ENCODE measurements around the gene USP47.
A peak's percentile ranks its signal among the peaks of the same experiment; 100 is the strongest.

USP47 gene

DNA sequence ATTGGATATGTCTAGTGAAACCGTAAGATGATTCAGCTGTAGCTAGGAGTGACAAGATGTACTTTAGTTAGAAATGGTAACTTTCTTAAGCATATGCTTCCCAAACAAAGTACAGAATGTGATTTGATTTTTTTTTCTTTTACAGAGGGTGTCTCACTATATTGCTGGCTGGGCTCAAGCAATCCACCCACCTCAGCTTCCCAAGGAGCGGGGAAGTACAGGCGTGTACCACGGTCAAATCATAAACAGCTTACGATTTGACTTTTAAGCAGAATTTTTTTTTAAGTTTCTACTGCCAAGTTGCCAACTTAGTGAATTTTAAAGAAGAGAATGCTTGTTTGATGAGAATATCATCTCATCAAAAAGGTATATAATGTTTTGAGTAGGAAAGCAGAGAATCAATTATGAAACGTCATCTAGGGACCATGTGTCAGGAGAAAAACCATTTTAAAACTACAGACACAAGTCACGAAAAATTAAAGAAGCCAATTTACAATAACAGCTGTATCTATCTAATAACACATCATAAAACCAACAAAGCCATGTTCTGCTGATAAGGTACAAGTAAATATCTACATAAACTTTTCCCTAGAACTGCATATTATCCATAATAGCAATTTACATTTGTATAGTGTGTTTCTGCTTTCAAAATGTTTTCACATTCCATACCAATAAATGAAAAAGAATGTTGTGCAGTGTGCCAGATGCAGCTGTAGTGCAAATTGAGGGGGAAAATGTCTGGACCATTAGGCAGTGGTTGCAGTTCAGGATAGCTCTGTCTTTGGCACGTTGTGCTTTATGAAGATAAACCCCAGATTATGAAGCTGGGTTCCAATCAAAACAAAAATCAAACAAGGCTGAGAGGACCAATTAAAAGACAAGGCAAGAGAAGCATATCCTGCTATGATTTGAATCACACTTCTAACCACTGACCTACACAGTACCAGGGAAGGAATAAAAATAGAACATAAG lies 33.7 kb upstream of the USP47 start:
- peak overlapping the region; percentile 20; the same call in 1 of the 2 replicates for H3K27ac ChIP-seq
- TF ChIP-seq, protein P1, sequence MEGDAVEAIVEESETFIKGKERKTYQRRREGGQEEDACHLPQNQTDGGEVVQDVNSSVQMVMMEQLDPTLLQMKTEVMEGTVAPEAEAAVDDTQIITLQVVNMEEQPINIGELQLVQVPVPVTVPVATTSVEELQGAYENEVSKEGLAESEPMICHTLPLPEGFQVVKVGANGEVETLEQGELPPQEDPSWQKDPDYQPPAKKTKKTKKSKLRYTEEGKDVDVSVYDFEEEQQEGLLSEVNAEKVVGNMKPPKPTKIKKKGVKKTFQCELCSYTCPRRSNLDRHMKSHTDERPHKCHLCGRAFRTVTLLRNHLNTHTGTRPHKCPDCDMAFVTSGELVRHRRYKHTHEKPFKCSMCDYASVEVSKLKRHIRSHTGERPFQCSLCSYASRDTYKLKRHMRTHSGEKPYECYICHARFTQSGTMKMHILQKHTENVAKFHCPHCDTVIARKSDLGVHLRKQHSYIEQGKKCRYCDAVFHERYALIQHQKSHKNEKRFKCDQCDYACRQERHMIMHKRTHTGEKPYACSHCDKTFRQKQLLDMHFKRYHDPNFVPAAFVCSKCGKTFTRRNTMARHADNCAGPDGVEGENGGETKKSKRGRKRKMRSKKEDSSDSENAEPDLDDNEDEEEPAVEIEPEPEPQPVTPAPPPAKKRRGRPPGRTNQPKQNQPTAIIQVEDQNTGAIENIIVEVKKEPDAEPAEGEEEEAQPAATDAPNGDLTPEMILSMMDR (conservative IDR thresholded peaks at IDR 0.05): no peak

DNA sequence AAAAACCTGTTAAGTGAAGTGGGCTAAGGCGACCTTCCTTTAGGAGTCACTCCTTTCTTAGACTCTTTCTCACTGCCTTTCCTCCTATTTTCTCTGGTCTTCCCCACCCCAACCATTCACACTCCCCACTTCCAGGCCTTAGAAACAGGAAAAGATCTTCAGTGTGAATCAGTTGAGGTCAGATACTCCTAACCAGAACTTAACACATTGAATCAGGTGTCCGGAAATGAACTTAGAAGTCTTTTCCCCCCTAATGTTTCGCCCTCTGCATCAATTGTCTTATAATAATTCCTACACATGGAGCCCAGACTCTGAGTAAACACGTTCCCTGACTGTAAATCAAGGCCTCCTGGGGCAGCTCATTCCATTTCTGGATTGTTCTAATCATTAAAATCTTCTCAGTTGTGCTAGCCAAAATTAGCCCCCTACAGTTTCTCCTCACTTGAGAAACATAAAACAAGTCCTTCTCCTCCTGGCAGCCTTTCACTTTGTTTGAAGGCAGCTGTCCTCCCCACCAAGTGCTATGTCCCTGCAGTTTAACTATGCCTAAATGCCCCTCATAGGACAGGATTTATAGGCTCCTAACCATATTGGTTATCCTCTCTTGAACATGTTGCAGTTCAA lies 32.7 kb upstream of the USP47 start:
- TF ChIP-seq, protein P1 (conservative IDR thresholded peaks at IDR 0.05): no peak
- H3K27ac ChIP-seq: peak overlapping the region; percentile 20; the same call in 1 of the 2 replicates

DNA sequence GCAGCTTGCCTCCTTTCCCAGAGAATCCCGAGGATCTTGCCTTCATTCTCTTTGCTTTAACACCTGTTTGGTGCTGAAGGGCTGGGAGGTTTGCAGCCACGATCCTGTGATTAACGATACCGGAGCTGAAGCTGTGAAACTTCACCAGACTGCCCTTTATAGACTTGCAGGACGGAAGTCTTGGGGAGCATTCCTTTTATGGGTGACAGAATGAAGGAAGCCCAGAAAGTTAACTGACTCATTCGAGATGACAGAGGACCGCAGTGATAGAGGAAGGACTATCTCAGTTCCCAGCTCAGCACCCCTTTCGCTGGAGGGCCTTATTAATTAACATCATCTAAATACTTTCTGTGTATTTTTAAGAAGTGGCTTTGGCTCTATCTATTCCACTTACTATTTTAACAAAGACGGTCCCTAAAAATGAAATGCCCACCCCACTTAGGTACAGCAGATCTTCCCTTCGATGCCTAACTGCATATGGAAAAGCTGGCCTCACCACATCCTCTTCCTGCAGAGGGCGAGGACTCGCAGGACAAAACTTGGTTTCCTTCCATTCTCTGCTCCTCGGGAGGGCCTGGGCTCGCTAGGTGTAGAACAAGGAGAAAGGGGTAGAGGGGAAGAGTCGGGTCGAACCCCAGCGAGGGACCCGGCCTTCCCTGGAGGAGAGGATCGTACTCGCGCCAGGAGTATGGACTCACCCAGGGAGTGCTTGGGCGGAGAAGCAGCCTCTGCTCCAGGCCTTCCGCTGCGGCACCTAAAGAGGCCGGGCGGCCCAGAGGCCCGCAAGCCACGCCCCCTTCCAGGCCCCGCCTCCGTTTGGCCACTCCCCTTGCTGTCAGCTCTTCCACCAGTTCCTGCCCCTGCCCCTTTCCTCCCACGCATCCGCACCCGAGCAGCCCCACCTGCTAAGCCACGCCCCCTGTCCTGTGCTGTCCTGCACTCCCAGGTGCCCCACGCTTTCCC lies 30.7 kb upstream of the USP47 start:
- no peak overlapping the region for H3K27ac ChIP-seq
- TF ChIP-seq, protein P1 (conservative IDR thresholded peaks at IDR 0.05): no peak

DNA sequence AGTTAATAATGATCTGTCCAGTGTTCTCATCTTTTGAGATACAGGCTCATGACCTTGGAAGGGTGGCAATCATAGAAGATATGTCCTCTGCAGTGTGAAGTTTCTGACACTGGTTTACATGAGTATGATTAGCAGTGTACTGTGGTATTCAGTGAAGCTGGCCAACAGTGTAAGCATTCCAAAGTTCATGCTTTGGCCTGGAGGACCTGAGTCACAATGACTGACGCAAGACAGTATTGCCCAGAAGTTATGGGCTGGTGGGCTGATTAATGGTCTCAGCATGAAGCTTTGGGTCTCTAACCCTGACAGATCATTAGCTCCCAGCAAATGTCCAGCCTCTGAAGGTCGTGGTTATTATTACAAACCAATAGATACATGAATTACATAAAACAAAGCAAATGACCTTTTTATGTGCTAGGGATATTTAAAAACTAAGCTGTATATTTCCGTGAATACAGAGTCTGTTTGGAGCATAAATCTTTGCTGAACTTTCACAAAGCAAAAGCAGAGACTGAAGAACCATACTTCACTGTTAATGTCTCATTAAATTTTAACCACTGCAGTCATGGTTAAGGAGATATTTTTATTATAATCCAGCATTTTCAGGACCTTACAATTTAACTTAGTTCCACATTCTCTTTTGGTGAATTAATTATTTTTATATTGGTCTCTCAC lies 28.3 kb upstream of the USP47 start:
- TF ChIP-seq, protein P1 (conservative IDR thresholded peaks at IDR 0.05): no peak
- H3K27ac ChIP-seq: no peak overlapping the region

DNA sequence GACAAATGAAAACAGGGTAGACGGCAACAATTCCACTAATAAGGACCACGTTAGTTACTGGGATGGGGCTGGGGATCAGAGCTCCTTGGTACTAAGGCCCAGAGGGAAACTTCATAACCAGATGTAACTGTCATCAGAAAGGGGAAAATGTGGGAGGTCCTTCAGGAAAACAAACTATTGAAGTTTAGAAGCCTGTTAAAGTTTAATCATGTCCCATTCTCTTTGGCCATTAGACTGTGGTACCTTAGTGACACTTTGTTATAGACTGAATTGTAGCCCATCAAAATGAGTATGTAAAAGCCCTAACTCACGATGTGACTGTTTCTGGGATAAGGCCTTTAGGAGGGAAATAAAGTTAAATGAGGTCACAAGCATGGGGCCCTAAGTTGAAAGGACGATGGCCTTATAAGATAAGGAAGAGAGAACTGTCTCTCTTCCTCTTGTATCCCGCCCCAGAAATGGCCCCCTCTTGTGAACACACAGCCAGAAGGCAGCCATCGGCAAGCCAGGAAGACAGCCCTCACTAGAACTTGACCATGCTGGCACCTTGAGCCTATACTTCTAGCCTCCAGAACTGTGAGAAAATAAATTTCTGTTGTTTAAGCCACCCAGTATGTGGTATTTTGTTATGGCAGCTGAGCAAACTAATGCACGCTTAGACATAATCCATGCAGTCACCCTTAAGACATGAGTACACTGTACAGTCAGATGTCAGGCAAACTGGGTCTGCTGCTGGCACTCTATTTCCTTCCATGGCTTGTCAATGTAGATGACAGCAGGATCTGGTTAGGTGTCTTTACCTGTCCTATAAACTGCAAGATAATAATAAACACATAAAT lies 26.9 kb upstream of the USP47 start:
- H3K27ac ChIP-seq: peak overlapping the region; percentile 66
- TF ChIP-seq, protein P1 (conservative IDR thresholded peaks at IDR 0.05): no peak
